WTC11 (cell line): ENCODE measurements around the gene HIPK3.

Source experiments
- ATF3 ChIP-seq: sonication (generic); formaldehyde crosslinking; conservative IDR thresholded peaks from 2 replicates; pipeline ENCODE4 v1.8.1; 2022; ENCODE audit warnings: mild to moderate bottlenecking, missing genetic modification reagents
- CREB1 ChIP-seq: sonication (generic); formaldehyde crosslinking; IDR thresholded peaks from 2 replicates; pipeline ENCODE4 v1.8.0; 2023; ENCODE audit warnings: mild to moderate bottlenecking, missing genetic modification reagents
- CTCF ChIP-seq: fragments of 200-600 bp; IDR thresholded peaks from 2 replicates; pipeline ENCODE4 v1.8.0; 2022; ENCODE audit warnings: antibody characterized with exemption
- E2F4 ChIP-seq: sonication (generic); formaldehyde crosslinking; IDR thresholded peaks from 2 replicates; pipeline ENCODE4 v1.8.1; 2022; ENCODE audit warnings: low read depth, mild to moderate bottlenecking, moderate library complexity, missing genetic modification reagents, borderline replicate concordance
- FOXJ3 ChIP-seq: sonication (generic); formaldehyde crosslinking; IDR thresholded peaks from 2 replicates; pipeline ENCODE4 v1.9.0; 2021; ENCODE audit warnings: missing genetic modification reagents, mild to moderate bottlenecking, borderline replicate concordance
- SMAD4 ChIP-seq: sonication (generic); formaldehyde crosslinking; IDR thresholded peaks from 2 replicates; pipeline ENCODE4 v1.8.0; 2022; ENCODE audit warnings: mild to moderate bottlenecking, missing genetic modification reagents
- SP1 ChIP-seq: sonication (generic); formaldehyde crosslinking; conservative IDR thresholded peaks from 2 replicates; pipeline ENCODE4 v1.8.1; 2022; ENCODE audit warnings: missing genetic modification reagents
- TF ChIP-seq, protein P1 (sequence below): sonication (generic); formaldehyde crosslinking; IDR thresholded peaks from 2 replicates; pipeline ENCODE4 v1.8.1; 2022; ENCODE audit warnings: low read depth, missing genetic modification reagents, borderline replicate concordance
- TF ChIP-seq, protein P2 (sequence below): sonication (generic); formaldehyde crosslinking; IDR thresholded peaks from 2 replicates; pipeline ENCODE4 v1.8.1; 2023; ENCODE audit warnings: mild to moderate bottlenecking, moderate library complexity, missing genetic modification reagents
- TF ChIP-seq, protein P3 (sequence below): sonication (generic); formaldehyde crosslinking; IDR thresholded peaks from 2 replicates; pipeline ENCODE4 v1.8.1; 2023; ENCODE audit warnings: mild to moderate bottlenecking, missing genetic modification reagents

- TF ChIP-seq ATF3 (CRISPR knock-in tag) (no peak), SMAD4 (CRISPR knock-in tag) (no peak), CTCF (no peak), SP1 (CRISPR knock-in tag) (no peak), E2F4 (no peak), FOXJ3 (CRISPR knock-in tag) (no peak), CREB1 (no peak)
- TF ChIP-seq, protein P1, sequence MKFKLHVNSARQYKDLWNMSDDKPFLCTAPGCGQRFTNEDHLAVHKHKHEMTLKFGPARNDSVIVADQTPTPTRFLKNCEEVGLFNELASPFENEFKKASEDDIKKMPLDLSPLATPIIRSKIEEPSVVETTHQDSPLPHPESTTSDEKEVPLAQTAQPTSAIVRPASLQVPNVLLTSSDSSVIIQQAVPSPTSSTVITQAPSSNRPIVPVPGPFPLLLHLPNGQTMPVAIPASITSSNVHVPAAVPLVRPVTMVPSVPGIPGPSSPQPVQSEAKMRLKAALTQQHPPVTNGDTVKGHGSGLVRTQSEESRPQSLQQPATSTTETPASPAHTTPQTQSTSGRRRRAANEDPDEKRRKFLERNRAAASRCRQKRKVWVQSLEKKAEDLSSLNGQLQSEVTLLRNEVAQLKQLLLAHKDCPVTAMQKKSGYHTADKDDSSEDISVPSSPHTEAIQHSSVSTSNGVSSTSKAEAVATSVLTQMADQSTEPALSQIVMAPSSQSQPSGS (CRISPR knock-in tag) = no peak
- TF ChIP-seq, protein P2, sequence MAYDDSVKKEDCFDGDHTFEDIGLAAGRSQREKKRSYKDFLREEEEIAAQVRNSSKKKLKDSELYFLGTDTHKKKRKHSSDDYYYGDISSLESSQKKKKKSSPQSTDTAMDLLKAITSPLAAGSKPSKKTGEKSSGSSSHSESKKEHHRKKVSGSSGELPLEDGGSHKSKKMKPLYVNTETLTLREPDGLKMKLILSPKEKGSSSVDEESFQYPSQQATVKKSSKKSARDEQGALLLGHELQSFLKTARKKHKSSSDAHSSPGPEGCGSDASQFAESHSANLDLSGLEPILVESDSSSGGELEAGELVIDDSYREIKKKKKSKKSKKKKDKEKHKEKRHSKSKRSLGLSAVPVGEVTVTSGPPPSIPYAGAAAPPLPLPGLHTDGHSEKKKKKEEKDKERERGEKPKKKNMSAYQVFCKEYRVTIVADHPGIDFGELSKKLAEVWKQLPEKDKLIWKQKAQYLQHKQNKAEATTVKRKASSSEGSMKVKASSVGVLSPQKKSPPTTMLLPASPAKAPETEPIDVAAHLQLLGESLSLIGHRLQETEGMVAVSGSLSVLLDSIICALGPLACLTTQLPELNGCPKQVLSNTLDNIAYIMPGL (CRISPR knock-in tag) = no peak
- TF ChIP-seq, protein P3, sequence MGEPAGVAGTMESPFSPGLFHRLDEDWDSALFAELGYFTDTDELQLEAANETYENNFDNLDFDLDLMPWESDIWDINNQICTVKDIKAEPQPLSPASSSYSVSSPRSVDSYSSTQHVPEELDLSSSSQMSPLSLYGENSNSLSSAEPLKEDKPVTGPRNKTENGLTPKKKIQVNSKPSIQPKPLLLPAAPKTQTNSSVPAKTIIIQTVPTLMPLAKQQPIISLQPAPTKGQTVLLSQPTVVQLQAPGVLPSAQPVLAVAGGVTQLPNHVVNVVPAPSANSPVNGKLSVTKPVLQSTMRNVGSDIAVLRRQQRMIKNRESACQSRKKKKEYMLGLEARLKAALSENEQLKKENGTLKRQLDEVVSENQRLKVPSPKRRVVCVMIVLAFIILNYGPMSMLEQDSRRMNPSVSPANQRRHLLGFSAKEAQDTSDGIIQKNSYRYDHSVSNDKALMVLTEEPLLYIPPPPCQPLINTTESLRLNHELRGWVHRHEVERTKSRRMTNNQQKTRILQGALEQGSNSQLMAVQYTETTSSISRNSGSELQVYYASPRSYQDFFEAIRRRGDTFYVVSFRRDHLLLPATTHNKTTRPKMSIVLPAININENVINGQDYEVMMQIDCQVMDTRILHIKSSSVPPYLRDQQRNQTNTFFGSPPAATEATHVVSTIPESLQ (CRISPR knock-in tag) = no peak
These were observed 67.3 kb downstream of the HIPK3 start for GRCh38 chr11:33324302-33324985.
